HG03175 (cell line): ENCODE results near the gene LAMA1.

Experiments
- ATAC-seq: cut with Tn5 transposase; IDR thresholded peaks from one replicate; pipeline ENCODE4 v1.9.1; 2021; ENCODE audit warnings: mild to moderate bottlenecking, moderate library complexity; ENCODE audit not compliant: unreplicated experiment

LAMA1 gene

DNA sequence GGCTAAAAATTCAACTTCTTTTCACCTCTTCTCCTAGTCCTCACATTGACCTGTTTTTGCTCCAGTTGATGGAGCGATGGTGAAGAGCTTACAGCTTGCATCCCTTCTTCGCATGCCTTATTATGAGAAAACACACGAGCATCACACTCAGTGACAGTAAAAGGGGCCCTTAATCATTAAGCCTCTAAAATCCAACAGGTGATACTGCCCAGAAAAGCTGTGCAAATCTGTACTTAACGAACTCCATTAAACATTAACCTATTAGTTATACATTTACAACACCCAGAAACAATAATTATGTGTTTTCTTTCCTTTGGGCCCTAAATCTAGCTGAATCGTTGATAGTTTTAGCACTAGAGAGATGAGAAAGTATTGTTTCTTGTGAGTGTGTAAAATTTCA, 54.8 kb downstream of the LAMA1 start:
- no peak for ATAC-seq

- no peak for ATAC-seq
These were observed 55.4 kb downstream of the LAMA1 start for GRCh38 chr18:7062236-7062635.

GRCh38 chr18:7059276-7059675, 58.3 kb downstream of the LAMA1 start:
- no peak for ATAC-seq

GRCh38 chr18:7056026-7056425, 61.6 kb downstream of the LAMA1 start:
- ATAC-seq, result no peak

DNA sequence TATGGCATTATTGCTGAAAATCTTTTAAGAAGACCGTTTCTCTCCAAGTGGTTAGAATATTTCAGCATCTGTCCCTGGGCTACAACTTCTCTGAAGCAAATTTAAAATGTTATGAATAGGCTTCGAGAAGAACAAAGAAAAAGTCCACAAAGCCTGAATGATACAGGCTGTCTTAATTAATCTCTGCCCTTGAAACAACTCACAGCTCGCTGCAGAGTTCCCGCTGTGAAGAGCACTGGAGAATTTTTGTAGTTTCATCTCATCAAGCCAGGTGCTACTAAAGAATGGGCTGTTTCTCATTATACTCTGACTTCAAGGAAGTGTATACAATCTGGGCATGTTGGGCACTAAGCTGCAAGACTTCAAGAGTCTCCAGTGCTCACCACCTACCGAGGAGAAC, 67.6 kb downstream of the LAMA1 start:
- ATAC-seq, result no peak

DNA sequence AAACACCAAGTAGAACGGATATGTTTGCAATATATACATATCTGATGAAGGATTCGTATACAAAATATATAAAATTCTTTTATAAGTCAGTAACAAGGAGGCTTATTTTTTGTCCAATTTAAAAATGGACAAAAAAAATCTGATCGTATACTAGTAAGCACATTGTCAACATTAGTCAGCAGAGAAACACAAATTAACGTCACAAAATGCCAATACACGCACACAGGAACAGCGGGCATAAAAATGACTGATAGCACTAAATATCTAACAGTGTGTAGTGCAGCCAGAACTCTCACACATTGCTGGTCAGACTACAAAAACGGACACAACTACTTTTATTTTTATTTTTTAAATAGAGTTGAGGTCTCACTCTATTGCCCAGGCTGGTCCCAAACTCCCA, 69.5 kb downstream of the LAMA1 start:
- no peak for ATAC-seq

DNA sequence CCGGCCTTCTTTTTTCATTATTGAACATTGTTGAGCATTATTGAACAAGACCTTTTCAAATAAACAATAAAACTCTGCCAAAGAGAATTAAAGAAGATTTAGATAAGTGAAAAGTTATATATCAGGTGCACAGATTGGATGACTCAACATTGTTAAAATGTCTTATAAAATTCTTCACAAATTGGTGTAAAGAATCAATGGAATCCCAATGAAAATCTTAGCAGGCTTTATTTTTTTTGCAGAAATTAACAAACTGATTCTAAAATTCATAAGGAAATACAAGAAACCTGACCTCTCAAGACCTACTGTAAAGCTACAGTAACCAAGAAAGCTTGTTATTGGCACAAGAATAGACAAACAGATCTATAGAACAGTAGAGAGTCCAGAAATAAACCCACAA, 70.3 kb downstream of the LAMA1 start:
- no peak for ATAC-seq

- no peak for ATAC-seq
These were observed 79.2 kb downstream of the LAMA1 start for GRCh38 chr18:7038330-7038851.

DNA sequence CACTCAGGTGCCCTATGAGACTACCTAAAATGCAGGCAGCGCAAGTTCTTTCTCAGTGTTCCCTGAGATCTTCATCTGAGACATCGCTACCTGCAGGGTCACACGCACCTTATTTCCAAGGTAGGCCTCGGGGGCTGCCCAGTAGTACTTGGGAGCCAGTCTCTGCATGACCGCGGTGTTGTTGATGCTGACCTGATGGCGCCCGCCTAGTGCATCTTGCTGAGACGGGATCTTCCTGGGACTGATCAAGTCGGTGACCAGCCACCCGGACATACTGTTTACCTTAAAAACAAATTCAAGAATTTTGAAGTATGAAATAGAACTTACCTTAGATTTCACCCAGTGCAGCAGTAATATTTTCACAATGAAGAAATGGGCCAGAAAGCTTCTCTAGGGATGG, 80.1 kb downstream of the LAMA1 start:
- no peak for ATAC-seq

GRCh38 chr18:7035807-7036206, 81.8 kb downstream of the LAMA1 start:
- no peak for ATAC-seq

DNA sequence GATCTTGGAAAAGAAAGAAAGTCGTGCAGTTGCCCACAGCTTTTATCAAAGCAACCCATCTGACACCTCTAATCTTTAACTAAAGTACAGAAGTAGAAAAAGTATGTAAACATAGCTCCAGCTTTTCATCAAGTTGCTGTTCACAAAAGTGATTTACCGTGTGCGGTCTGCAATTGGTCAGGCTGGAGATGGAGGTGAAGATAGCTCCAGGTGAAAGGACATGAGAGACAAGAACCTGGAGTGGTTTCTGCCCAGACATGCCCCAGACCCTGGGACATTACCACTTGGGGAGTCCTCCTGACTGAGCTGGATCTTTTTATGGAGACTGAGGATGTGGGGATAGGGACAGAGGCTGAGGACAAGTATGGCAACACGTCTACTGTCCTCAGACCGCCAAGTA, 82.7 kb downstream of the LAMA1 start:
- ATAC-seq, result no peak

DNA sequence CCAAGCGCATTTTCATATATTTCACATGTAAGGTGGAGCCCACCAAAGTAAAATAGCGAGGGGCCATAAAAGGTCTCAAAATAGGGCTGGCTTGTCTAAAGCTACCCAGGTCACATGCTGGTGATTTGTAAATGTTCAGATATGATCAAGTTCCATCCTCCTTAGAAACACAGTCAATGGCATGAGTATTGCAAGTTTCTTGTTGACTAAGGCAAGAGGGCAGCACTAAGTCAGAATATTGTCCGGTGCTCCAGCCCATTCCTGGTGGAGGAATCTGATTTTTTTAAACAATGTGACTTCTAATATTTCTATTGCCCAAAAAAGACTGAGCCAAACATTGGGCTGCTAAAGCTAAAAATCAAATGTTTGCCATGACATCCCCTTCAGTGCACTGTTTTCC, 85.1 kb downstream of the LAMA1 start:
- no peak for ATAC-seq

DNA sequence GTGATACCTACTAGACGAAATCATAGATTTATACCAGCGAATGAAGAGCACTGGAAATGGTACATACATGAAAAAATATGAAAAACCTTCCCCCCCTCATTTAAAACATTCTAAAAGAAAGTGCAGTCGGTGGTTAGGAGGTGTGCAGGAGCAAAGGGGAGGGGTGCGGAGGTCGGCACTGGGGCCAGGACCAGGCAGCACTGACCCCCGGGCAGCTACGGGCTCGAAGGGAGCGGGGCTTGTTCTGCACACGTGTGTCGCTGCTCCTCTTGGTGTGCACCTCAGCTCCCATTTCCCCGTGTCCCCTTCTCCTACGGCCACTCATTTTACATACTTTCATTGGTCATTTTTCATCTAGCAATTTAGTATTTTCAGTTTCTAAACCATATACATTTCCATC, 89.0 kb downstream of the LAMA1 start:
- no peak for ATAC-seq

DNA sequence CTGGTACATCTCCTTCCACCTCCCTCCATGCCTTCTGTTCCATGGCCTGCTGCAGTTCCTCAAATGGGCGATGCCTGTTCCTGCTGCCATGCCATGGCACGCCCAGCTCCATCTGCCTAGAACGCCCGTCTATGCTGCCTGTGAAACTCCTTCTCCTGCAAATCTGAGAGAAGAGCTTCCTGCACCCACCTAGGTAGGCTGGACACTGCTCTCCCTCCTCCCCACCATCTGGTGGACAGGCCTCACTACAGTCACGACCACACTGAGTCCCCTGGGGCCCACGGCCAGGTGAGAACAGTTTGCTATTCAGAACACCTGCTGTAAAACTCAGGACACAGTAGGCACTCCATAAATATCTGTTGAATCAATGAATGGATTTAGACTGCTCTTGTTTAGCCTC, 92.4 kb downstream of the LAMA1 start:
- ATAC-seq, result no peak

- no peak for ATAC-seq
These were observed 94.0 kb downstream of the LAMA1 start for GRCh38 chr18:7023581-7023980.

DNA sequence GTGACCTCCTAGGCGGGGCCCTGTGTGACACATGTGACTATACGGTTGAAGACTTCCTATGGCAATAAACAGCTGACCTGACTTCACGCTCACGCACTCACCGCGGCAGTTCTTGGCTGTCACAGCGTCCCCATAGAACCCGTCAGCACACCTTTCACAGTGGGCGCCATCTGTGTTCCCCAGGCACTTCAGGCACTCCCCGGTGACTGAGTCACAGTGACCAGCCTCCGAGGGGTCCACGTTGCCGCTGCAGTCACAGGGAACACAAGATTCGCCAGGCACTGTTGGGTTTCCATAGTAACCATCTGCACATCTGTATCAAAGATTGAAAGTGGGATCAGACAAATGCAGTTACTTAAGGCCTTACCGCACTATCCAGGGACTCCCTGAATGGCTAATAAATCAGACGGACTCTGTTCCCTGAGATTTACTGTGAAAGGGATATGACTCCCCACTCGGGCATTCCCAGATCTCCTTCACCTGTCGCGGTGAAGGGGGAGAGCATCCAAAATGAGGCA, 94.5 kb downstream of the LAMA1 start:
- ATAC-seq, result no peak

- no peak for ATAC-seq
These were observed 95.4 kb downstream of the LAMA1 start for GRCh38 chr18:7021994-7022840.

DNA sequence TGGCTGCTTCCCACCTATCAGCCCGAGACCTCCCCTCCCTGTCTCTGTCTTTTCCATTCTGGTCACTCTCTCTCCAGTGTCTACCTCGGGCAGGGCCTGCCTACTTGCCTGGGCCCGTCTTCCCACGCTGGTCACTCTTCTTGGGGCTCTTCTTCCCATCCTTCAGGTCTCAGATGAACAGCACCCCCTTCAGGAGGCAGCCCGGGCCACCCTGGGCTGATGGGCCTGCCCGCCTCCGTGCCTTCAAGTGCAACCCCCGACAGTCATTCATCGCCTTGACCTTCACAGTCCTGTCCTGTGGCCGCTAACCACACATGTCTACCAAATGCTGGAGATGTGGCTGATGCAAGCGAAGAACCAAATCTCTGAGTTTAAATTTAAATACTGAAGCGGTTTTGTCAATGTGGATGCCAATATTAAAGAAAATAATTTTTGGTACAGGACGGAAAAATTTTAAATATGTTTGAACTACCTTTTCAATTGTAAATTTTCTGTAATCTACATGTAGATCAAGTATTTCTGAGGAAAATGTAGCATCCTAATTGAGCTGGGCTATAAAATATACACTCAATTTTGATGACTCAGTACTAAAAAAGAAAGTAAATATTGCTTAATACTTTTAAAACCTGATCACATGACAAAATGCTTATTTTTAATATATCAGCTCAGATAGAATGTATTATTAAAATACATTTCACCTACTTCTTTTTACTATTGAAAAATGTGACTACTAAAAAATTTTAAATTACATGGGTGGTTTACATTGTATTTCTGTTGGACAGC, 96.4 kb downstream of the LAMA1 start:
- no peak for ATAC-seq

DNA sequence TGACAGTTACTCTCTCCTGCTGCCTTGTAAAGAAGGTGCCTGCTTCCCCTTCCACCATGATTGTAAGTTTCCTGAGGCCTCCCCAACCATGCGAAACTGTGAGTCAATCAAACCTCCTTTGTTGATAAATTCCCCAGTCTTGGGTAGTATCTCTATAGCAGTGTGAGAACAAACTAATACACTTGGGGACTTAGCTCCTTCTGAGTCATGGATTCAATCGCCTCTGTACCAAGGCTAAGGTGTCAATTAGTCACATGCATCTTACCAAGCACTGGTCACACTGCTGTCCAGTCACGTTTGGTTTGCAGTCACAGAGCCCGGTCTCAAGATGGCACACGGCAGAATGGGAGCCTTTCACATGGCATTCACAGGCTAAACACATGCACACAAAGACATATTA, 100.6 kb downstream of the LAMA1 start:
- ATAC-seq, result no peak

GRCh38 chr18:7011142-7011541, 106.5 kb downstream of the LAMA1 start:
- ATAC-seq, result no peak

DNA sequence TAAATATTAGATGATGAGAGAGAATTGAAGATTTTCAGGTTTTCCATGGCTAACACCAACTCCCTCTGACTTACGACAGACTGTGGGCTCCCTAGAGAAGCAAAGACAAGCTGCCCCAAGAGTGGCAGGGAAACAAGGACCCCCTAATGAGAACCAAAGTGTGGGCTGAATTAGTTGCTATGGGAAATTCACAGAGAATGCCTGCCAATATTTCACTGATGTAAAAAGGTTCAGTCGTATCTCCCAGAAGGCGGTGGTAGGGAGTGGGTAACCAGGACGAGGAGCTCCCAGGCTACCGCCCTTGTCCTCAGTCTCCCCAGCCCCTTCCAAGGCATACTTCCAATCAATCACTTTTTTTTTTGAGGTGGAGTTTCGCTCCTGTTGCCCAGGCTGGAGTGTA, 113.6 kb downstream of the LAMA1 start:
- ATAC-seq, result no peak

GRCh38 chr18:7002107-7002506, 115.5 kb downstream of the LAMA1 start:
- no peak for ATAC-seq
